NCI-H2196 (cell line): ENCODE results near the gene RESF1.

ENCODE experiments used
- DNase-seq: peaks from one replicate; lab custom pipeline; 2025; ENCODE audit not compliant: unreplicated experiment; lab: John Stamatoyannopoulos, UW

The RESF1 gene

GRCh38 chr12:31958569-31959160 is 550 bp upstream of the RESF1 start:
- DNase-seq: no peak

- peak; percentile 78 for DNase-seq
Measured at GRCh38 chr12:31959701-31960391, 631 bp downstream of the RESF1 start.

GRCh38 chr12:31961137-31961536 is 1.9 kb downstream of the RESF1 start:
- no peak for DNase-seq

- DNase-seq: no peak
Measured at GRCh38 chr12:31962076-31962475, 2.9 kb downstream of the RESF1 start.

GRCh38 chr12:31964280-31964679 is 5.1 kb downstream of the RESF1 start:
- DNase-seq: no peak

GRCh38 chr12:31965090-31965489 is 5.9 kb downstream of the RESF1 start:
- DNase-seq: no peak

GRCh38 chr12:31966558-31967205 is 7.5 kb downstream of the RESF1 start:
- DNase-seq: no peak

GRCh38 chr12:31967539-31967938 is 8.3 kb downstream of the RESF1 start:
- no peak for DNase-seq

GRCh38 chr12:31970199-31970598 is 11.0 kb downstream of the RESF1 start:
- DNase-seq: no peak

- DNase-seq: no peak
Measured at GRCh38 chr12:31973818-31974217, 14.6 kb downstream of the RESF1 start.

- DNase-seq: no peak
Measured at GRCh38 chr12:31974673-31975072, 15.5 kb downstream of the RESF1 start.

GRCh38 chr12:31984806-31985591 is 25.8 kb downstream of the RESF1 start:
- no peak for DNase-seq

GRCh38 chr12:31985832-31986231 is 26.6 kb downstream of the RESF1 start:
- no peak for DNase-seq

GRCh38 chr12:31989571-31990362 is 30.6 kb downstream of the RESF1 start:
- no peak for DNase-seq

GRCh38 chr12:31991146-31991545 is 31.9 kb downstream of the RESF1 start:
- DNase-seq: no peak

- DNase-seq: no peak
Measured at GRCh38 chr12:31991815-31992214, 32.6 kb downstream of the RESF1 start.

- no peak for DNase-seq
Measured at GRCh38 chr12:31999692-32000091, 40.5 kb downstream of the RESF1 start.

GRCh38 chr12:32000373-32001005 is 41.3 kb downstream of the RESF1 start:
- DNase-seq: no peak

- DNase-seq: no peak
Measured at GRCh38 chr12:32002848-32003493, 43.8 kb downstream of the RESF1 start.

GRCh38 chr12:32003654-32004053 is 44.4 kb downstream of the RESF1 start:
- no peak for DNase-seq
